ENCODE data around the gene TMEM132C. TPM values are rescaled to one million over a fixed set of nuclear protein-coding genes. Genes with fewer than 3 reads are reported as not detected.

TMEM132C gene
- total RNA-seq, 1 experiment from 2014 or later = not detected

GRCh38 chr12:128442096-128442495 is 175.1 kb downstream of the TMEM132C start:
- ATAC-seq (no peak), DNase-seq (no peak)
- H3K27ac ChIP-seq (ENCODE audit: low read length) = no peak overlapping the region
- CTCF ChIA-PET = no interaction called here
- intact Hi-C loops (cut with micrococcal nuclease) = no loop called here
- H3K9me2 ChIP-seq (replicated peaks; ENCODE audit: low read length) = no peaks in the 10 kb centered on the region
- H3K36me3 ChIP-seq (ENCODE audit: low read depth, low read length) = no peaks in the 10 kb centered on the region
- H3K9ac ChIP-seq (ENCODE audit: low read length) = no peak overlapping the region
- no peaks in the 10 kb centered on the region for H3K9me3 ChIP-seq (ENCODE audit: low read length)
- no peaks in the 10 kb centered on the region for H3K4me1 ChIP-seq (ENCODE audit: insufficient read depth, low read length)
- no TSS peak for BruUV-seq (replicated peaks)
- POLR2A ChIA-PET (ENCODE audit: unreplicated experiment) = no interaction called here
- peaks cover 37% of the 10 kb centered on the region for H3K27me3 ChIP-seq (ENCODE audit: low read length)
- H2AFZ ChIP-seq (ENCODE audit: low read length) = no peak overlapping the region
- no peaks in the 10 kb centered on the region for H3K79me2 ChIP-seq (ENCODE audit: low read length)
- TF ChIP-seq EZH2phosphoT487 (IDR thresholded peaks at IDR 0.05; ENCODE audit: borderline replicate concordance, low read length) = no peak
- TF ChIP-seq CTCF (conservative IDR thresholded peaks at IDR 0.05; ENCODE audit: low read depth, low read length) = no peak
- no peak for TF ChIP-seq EZH2 (IDR thresholded peaks at IDR 0.05; ENCODE audit: low read length, unreplicated experiment)
- no peaks in the 10 kb centered on the region for H4K20me1 ChIP-seq (ENCODE audit: low read length)
- H3F3A ChIP-seq (ENCODE audit: low read length, unreplicated experiment) = no peaks in the 10 kb centered on the region
- no peak overlapping the region for H3K4me3 ChIP-seq (ENCODE audit: low read length)
- no peak overlapping the region for H3K4me2 ChIP-seq (ENCODE audit: low read length)

- peaks cover 41% of the 10 kb centered on the region for H3K27me3 ChIP-seq (ENCODE audit: low read length)
- ChIA-PET POLR2A (ENCODE audit: unreplicated experiment) (no interaction called here), CTCF (no interaction called here)
- 0 out of 2 replicates have a peak, but pooled peaks cover 4% of the 10 kb centered on the region for H3K9me3 ChIP-seq (ENCODE audit: low read length)
- no peak overlapping the region for H3K4me3 ChIP-seq (ENCODE audit: low read length)
- H3K9ac ChIP-seq (ENCODE audit: low read length) = no peak overlapping the region
- ATAC-seq (no peak), DNase-seq (no peak)
- no peaks in the 10 kb centered on the region for H3K36me3 ChIP-seq (ENCODE audit: low read depth, low read length)
- no peaks in the 10 kb centered on the region for H3K79me2 ChIP-seq (ENCODE audit: low read length)
- no peak overlapping the region for H3K4me2 ChIP-seq (ENCODE audit: low read length)
- no peak overlapping the region for H3K27ac ChIP-seq (ENCODE audit: low read length)
- H3K9me2 ChIP-seq (replicated peaks; ENCODE audit: low read length) = no peaks in the 10 kb centered on the region
- TF ChIP-seq EZH2phosphoT487 (IDR thresholded peaks at IDR 0.05; ENCODE audit: borderline replicate concordance, low read length) = no peak
- no peak for TF ChIP-seq CTCF (conservative IDR thresholded peaks at IDR 0.05; ENCODE audit: low read depth, low read length)
- no peak for TF ChIP-seq EZH2 (IDR thresholded peaks at IDR 0.05; ENCODE audit: low read length, unreplicated experiment)
- intact Hi-C loops (cut with micrococcal nuclease) = no loop called here
- no peaks in the 10 kb centered on the region for H3K4me1 ChIP-seq (ENCODE audit: insufficient read depth, low read length)
- H3F3A ChIP-seq (ENCODE audit: low read length, unreplicated experiment) = no peaks in the 10 kb centered on the region
- H2AFZ ChIP-seq (ENCODE audit: low read length) = no peak overlapping the region
- BruUV-seq (replicated peaks) = no TSS peak
- H4K20me1 ChIP-seq (ENCODE audit: low read length) = no peaks in the 10 kb centered on the region
Measured at GRCh38 chr12:128444598-128444997, 177.6 kb downstream of the TMEM132C start.

- POLR2A ChIA-PET (ENCODE audit: unreplicated experiment) = no interaction called here
- H3K4me1 ChIP-seq (ENCODE audit: insufficient read depth, low read length) = no peaks in the 10 kb centered on the region
- peaks cover 41% of the 10 kb centered on the region for H3K27me3 ChIP-seq (ENCODE audit: low read length)
- no peaks in the 10 kb centered on the region for H3K36me3 ChIP-seq (ENCODE audit: low read depth, low read length)
- intact Hi-C loops (cut with micrococcal nuclease) = no loop called here
- no peaks in the 10 kb centered on the region for H3K79me2 ChIP-seq (ENCODE audit: low read length)
- TF ChIP-seq CTCF (conservative IDR thresholded peaks at IDR 0.05; ENCODE audit: low read depth, low read length) (no peak), EZH2phosphoT487 (IDR thresholded peaks at IDR 0.05; ENCODE audit: borderline replicate concordance, low read length) (no peak), EZH2 (IDR thresholded peaks at IDR 0.05; ENCODE audit: low read length, unreplicated experiment) (no peak)
- no peak overlapping the region for H3K9ac ChIP-seq (ENCODE audit: low read length)
- no peak overlapping the region for H3K27ac ChIP-seq (ENCODE audit: low read length)
- no peak overlapping the region for H3K4me3 ChIP-seq (ENCODE audit: low read length)
- no peak overlapping the region for H2AFZ ChIP-seq (ENCODE audit: low read length)
- H3K9me3 ChIP-seq (ENCODE audit: low read length) = 0 out of 2 replicates have a peak, but pooled peaks cover 4% of the 10 kb centered on the region
- H3K4me2 ChIP-seq (ENCODE audit: low read length) = no peak overlapping the region
- CTCF ChIA-PET = no interaction called here
- ATAC-seq (no peak), DNase-seq (no peak)
- H4K20me1 ChIP-seq (ENCODE audit: low read length) = no peaks in the 10 kb centered on the region
- H3K9me2 ChIP-seq (replicated peaks; ENCODE audit: low read length) = no peaks in the 10 kb centered on the region
- H3F3A ChIP-seq (ENCODE audit: low read length, unreplicated experiment) = no peaks in the 10 kb centered on the region
- no TSS peak for BruUV-seq (replicated peaks)
Measured at GRCh38 chr12:128445415-128446127, 178.6 kb downstream of the TMEM132C start.
